WTC11 (cell line): Measurements from ENCODE around the gene C19orf73.

ENCODE experiments used
- ETV6 ChIP-seq: sonication (generic); formaldehyde crosslinking; IDR thresholded peaks from 2 replicates; pipeline ENCODE4 v1.8.1; 2022; ENCODE audit warnings: mild to moderate bottlenecking, missing genetic modification reagents
- ZBTB21 ChIP-seq: sonication (generic); formaldehyde crosslinking; IDR thresholded peaks from 2 replicates; pipeline ENCODE4 v1.8.1; 2023; ENCODE audit warnings: mild to moderate bottlenecking, missing genetic modification reagents, borderline replicate concordance
- TF ChIP-seq, protein P1 (sequence below): fragments of 200-600 bp; IDR thresholded peaks from 2 replicates; pipeline ENCODE4 v1.8.0; 2022; ENCODE audit warnings: antibody characterized with exemption
- TF ChIP-seq, protein P2 (sequence below): sonication (generic); formaldehyde crosslinking; IDR thresholded peaks from 2 replicates; pipeline ENCODE4 v1.8.0; 2022; ENCODE audit warnings: missing genetic modification reagents

DNA sequence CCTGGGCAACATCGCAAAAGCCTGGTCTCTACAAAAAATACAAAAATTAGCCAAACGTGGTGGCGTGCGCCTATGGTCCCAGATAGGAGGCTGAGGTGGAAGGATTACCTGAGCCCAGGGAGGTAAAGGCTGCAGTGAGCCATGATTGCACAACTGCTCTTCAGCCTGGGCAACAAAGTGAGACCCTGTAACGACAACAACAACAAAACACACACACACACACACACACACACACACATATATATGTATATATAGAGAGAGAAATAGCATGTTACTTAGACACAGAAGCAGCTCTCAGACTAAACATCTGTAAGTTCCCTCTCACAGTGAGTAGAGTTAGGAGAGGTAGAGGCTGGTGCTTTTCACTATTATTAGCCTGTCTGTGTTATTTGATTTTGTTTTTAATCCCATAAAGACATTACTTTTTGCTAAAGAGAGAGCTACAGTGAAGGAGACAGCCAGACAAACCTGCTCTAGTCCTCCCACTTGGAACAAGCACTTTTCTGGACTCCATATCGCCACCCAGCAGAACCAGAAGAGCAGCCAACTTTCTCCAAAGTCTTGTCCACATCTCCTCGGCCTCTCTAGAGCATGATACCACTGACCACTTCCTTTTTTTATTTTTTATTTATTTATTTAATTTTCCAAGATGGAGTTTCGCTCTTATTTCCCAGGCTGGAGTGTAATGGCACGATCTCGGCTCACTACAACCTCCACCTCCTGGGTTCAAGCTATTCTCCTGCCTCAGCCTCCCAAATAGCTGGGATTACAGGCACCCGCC is 7.5 kb downstream of the C19orf73 start:
- TF ChIP-seq, protein P1, sequence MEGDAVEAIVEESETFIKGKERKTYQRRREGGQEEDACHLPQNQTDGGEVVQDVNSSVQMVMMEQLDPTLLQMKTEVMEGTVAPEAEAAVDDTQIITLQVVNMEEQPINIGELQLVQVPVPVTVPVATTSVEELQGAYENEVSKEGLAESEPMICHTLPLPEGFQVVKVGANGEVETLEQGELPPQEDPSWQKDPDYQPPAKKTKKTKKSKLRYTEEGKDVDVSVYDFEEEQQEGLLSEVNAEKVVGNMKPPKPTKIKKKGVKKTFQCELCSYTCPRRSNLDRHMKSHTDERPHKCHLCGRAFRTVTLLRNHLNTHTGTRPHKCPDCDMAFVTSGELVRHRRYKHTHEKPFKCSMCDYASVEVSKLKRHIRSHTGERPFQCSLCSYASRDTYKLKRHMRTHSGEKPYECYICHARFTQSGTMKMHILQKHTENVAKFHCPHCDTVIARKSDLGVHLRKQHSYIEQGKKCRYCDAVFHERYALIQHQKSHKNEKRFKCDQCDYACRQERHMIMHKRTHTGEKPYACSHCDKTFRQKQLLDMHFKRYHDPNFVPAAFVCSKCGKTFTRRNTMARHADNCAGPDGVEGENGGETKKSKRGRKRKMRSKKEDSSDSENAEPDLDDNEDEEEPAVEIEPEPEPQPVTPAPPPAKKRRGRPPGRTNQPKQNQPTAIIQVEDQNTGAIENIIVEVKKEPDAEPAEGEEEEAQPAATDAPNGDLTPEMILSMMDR: no peak
- TF ChIP-seq ZBTB21 (CRISPR knock-in tag) (no peak), ETV6 (no peak)
- TF ChIP-seq, protein P2, sequence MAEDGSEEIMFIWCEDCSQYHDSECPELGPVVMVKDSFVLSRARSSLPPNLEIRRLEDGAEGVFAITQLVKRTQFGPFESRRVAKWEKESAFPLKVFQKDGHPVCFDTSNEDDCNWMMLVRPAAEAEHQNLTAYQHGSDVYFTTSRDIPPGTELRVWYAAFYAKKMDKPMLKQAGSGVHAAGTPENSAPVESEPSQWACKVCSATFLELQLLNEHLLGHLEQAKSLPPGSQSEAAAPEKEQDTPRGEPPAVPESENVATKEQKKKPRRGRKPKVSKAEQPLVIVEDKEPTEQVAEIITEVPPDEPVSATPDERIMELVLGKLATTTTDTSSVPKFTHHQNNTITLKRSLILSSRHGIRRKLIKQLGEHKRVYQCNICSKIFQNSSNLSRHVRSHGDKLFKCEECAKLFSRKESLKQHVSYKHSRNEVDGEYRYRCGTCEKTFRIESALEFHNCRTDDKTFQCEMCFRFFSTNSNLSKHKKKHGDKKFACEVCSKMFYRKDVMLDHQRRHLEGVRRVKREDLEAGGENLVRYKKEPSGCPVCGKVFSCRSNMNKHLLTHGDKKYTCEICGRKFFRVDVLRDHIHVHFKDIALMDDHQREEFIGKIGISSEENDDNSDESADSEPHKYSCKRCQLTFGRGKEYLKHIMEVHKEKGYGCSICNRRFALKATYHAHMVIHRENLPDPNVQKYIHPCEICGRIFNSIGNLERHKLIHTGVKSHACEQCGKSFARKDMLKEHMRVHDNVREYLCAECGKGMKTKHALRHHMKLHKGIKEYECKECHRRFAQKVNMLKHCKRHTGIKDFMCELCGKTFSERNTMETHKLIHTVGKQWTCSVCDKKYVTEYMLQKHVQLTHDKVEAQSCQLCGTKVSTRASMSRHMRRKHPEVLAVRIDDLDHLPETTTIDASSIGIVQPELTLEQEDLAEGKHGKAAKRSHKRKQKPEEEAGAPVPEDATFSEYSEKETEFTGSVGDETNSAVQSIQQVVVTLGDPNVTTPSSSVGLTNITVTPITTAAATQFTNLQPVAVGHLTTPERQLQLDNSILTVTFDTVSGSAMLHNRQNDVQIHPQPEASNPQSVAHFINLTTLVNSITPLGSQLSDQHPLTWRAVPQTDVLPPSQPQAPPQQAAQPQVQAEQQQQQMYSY (CRISPR knock-in tag): no peak
